GM23338 (cell line): Measurements from ENCODE around the gene AP1M1.

ENCODE experiments used
- EZH2 ChIP-seq: fragments of 200-600 bp; sonication (generic); IDR thresholded peaks from one replicate; pipeline ENCODE4 v1.8.0; 2017; ENCODE audit warnings: antibody characterized with exemption, mild to moderate bottlenecking, low read depth; ENCODE audit not compliant: unreplicated experiment
- EZH2phosphoT487 ChIP-seq: fragments of 200-600 bp; sonication (generic); IDR thresholded peaks from one replicate; pipeline ENCODE4 v1.8.1; 2018; ENCODE audit warnings: antibody characterized with exemption; ENCODE audit not compliant: unreplicated experiment
- JUNB ChIP-seq: IDR thresholded peaks from one replicate; pipeline ENCODE4 v1.6.1; 2016; ENCODE audit warnings: antibody characterized with exemption; ENCODE audit not compliant: unreplicated experiment
- NANOG ChIP-seq: IDR thresholded peaks from 2 replicates; pipeline ENCODE4 v1.6.1; 2016; ENCODE audit warnings: antibody characterized with exemption, borderline replicate concordance
- POLR2AphosphoS5 ChIP-seq: IDR thresholded peaks from 2 replicates; pipeline ENCODE4 v1.6.1; 2016; ENCODE audit warnings: antibody characterized with exemption, low read depth
- REST ChIP-seq: IDR thresholded peaks from one replicate; pipeline ENCODE4 v1.6.1; 2018; ENCODE audit warnings: antibody characterized with exemption; ENCODE audit not compliant: unreplicated experiment
- ZNF114 ChIP-seq: fragments of 250-450 bp; sonication (Bioruptor Pico); IDR thresholded peaks from 2 replicates; pipeline ENCODE4 v1.5.0; 2020; ENCODE audit warnings: mild to moderate bottlenecking, moderate library complexity
- ZNF331 ChIP-seq: fragments of 250-450 bp; sonication (Bioruptor Pico); IDR thresholded peaks from 2 replicates; pipeline ENCODE4 v1.5.0; 2020; ENCODE audit warnings: low read depth, mild to moderate bottlenecking, moderate library complexity
- TF ChIP-seq, protein P1 (sequence below), 2 experiments: fragments of 200-600 bp in 1 of 2; sonication (generic) in 1 of 2; conservative IDR thresholded peaks; 2 replicates each; pipeline versions ENCODE4 v1.5.1 to v1.6.1; 2016 to 2017; ENCODE audit warnings: antibody characterized with exemption in 2 of 2, low read depth in 2 of 2, mild to moderate bottlenecking in 2 of 2, moderate library complexity in 1 of 2

- TF ChIP-seq, protein P1, sequence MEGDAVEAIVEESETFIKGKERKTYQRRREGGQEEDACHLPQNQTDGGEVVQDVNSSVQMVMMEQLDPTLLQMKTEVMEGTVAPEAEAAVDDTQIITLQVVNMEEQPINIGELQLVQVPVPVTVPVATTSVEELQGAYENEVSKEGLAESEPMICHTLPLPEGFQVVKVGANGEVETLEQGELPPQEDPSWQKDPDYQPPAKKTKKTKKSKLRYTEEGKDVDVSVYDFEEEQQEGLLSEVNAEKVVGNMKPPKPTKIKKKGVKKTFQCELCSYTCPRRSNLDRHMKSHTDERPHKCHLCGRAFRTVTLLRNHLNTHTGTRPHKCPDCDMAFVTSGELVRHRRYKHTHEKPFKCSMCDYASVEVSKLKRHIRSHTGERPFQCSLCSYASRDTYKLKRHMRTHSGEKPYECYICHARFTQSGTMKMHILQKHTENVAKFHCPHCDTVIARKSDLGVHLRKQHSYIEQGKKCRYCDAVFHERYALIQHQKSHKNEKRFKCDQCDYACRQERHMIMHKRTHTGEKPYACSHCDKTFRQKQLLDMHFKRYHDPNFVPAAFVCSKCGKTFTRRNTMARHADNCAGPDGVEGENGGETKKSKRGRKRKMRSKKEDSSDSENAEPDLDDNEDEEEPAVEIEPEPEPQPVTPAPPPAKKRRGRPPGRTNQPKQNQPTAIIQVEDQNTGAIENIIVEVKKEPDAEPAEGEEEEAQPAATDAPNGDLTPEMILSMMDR (conservative IDR thresholded peaks at IDR 0.05; ENCODE audit: low read depth in 2 of 2) = no peak
- TF ChIP-seq POLR2AphosphoS5 (no peak), EZH2phosphoT487 (no peak), EZH2 (no peak), REST (no peak), JUNB (no peak), NANOG (no peak), ZNF114 (CRISPR knock-in tag) (no peak), ZNF331 (CRISPR knock-in tag) (no peak)
These were observed 4.2 kb upstream of the AP1M1 start for GRCh38 chr19:16193466-16193865.
